ENCODE data around the gene TULP3.

- TF ChIP-seq CTCF (IDR thresholded peaks at IDR 0.05): no peak
- no peak for TF ChIP-seq POLR2A (IDR thresholded peaks at IDR 0.05)
Measured at GRCh38 chr12:2984249-2984648, 93.6 kb downstream of the TULP3 start.
